ENCODE results near the gene SENP1.

The SENP1 gene

GRCh38 chr12:48023386-48023785 is 82.5 kb downstream of the SENP1 start:
- no peak for TF ChIP-seq CTCF (IDR thresholded peaks at IDR 0.05; ENCODE audit: low read depth, low read length)
- no peak for DNase-seq (ENCODE audit: extremely low read depth, low read depth)

- DNase-seq (ENCODE audit: extremely low read depth, low read depth) = no peak
- TF ChIP-seq CTCF (IDR thresholded peaks at IDR 0.05; ENCODE audit: low read depth, low read length) = no peak
These were observed 83.0 kb downstream of the SENP1 start for GRCh38 chr12:48022676-48023385.

GRCh38 chr12:48022180-48022521 is 83.7 kb downstream of the SENP1 start:
- no peak for TF ChIP-seq CTCF (IDR thresholded peaks at IDR 0.05; ENCODE audit: low read depth, low read length)
- no peak for DNase-seq (ENCODE audit: extremely low read depth, low read depth)

GRCh38 chr12:48021485-48022179 is 84.2 kb downstream of the SENP1 start:
- no peak for TF ChIP-seq CTCF (IDR thresholded peaks at IDR 0.05; ENCODE audit: low read depth, low read length)
- no peak for DNase-seq (ENCODE audit: extremely low read depth, low read depth)

GRCh38 chr12:48019639-48020265 is 86.1 kb downstream of the SENP1 start:
- TF ChIP-seq CTCF (IDR thresholded peaks at IDR 0.05; ENCODE audit: low read depth, low read length) = no peak
- DNase-seq (ENCODE audit: extremely low read depth, low read depth) = no peak

- no peak for DNase-seq (ENCODE audit: extremely low read depth, low read depth)
- no peak for TF ChIP-seq CTCF (IDR thresholded peaks at IDR 0.05; ENCODE audit: low read depth, low read length)
These were observed 87.3 kb downstream of the SENP1 start for GRCh38 chr12:48018618-48018995.
